ENCODE data around the gene NR2E1.

GRCh38 chr6:108116546-108117426, 49.0 kb upstream of the NR2E1 start:
- TF ChIP-seq, protein P1, sequence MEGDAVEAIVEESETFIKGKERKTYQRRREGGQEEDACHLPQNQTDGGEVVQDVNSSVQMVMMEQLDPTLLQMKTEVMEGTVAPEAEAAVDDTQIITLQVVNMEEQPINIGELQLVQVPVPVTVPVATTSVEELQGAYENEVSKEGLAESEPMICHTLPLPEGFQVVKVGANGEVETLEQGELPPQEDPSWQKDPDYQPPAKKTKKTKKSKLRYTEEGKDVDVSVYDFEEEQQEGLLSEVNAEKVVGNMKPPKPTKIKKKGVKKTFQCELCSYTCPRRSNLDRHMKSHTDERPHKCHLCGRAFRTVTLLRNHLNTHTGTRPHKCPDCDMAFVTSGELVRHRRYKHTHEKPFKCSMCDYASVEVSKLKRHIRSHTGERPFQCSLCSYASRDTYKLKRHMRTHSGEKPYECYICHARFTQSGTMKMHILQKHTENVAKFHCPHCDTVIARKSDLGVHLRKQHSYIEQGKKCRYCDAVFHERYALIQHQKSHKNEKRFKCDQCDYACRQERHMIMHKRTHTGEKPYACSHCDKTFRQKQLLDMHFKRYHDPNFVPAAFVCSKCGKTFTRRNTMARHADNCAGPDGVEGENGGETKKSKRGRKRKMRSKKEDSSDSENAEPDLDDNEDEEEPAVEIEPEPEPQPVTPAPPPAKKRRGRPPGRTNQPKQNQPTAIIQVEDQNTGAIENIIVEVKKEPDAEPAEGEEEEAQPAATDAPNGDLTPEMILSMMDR (IDR thresholded peaks at IDR 0.05): no peak
- TF ChIP-seq POLR2A (IDR thresholded peaks at IDR 0.05): no peak

Measured in thyroid gland (tissue), 4 donors.